T47D (cell line): Measurements from ENCODE around the gene PLEKHG5.

ENCODE experiments used
- DNase-seq, 2 experiments: peaks; one replicate each; pipeline versions ENCODE4 v3.0.0 to v3.0.0-alpha.2; 2011 to 2012; ENCODE audit warnings: low read depth in 1 of 2, low spot score in 1 of 2
- JUND ChIP-seq: IDR thresholded peaks from 2 replicates; pipeline ENCODE4 v1.6.1; 2012; ENCODE audit warnings: low read depth
- in situ Hi-C: cut with HindIII; loops from 2 replicates; pipeline ENCODE4 v1.10.0; 2016; ENCODE audit warnings: low sequenced_read_pairs, low pct_unique_long_range_greater_than_20kb

Gene PLEKHG5

DNA sequence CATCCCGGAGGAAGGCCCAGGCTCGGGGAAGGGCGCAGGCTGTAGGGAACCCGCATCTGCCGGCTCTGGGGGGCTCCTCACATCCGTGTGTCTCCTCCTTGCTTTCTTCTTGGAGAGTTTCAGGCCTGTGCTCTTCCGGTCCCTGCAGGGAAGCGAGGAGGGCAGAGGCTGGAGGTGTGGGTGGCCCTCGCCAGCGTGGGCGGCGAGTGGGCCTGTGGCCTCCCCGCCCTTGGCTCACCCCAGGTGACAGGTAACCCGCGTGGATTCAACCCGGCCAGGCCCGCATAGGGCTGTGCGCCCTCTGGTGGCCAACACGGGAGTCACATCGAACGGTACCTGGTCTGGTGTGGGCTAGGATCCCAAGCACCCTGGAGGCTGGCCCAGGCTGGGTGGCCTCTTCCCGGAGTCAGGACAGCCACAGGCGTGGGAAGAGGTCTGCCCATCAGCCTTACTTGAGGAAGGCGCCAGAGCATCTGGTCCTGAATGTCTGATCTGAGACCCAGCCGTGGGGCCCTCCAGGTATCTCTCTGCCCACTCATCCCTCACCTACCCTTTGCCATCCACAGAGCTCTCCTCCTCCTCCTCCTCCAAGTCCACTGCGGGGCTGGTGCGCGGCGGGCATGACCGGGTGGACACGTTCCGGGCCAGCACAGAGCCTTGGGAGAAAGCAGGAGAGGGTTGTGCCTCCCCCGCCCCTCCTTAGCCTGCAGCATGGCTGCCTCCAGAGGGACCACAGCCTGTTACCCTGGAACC, 15.9 kb downstream of the PLEKHG5 start:
- in situ Hi-C loops = no loop called here
- TF ChIP-seq JUND = no peak
- peak; percentile 65 to 89 for DNase-seq

DNA sequence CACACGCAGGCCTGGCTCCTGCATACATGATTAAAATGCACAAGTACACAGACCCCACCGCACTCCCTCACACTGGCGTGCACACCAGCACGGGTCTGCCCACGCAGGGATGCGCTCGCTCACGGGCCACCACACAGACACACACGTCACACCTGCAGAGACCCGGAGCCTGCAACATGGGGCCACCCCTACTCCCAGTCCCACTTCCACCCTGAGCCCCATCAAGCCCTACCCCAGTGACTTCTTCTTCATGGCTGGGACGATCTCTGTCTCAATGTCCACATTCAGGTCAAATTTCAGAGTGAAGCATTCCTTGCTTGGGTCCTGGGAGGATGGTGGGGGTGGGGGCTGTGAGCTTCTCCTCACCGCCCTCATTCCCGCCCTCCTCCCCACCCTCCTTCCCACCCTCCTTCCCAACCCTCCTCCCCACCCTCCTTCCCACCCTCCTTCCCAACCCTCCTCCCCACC, 16.6 kb downstream of the PLEKHG5 start:
- no peak for TF ChIP-seq JUND
- in situ Hi-C loops = no loop called here
- DNase-seq = no peak

DNA sequence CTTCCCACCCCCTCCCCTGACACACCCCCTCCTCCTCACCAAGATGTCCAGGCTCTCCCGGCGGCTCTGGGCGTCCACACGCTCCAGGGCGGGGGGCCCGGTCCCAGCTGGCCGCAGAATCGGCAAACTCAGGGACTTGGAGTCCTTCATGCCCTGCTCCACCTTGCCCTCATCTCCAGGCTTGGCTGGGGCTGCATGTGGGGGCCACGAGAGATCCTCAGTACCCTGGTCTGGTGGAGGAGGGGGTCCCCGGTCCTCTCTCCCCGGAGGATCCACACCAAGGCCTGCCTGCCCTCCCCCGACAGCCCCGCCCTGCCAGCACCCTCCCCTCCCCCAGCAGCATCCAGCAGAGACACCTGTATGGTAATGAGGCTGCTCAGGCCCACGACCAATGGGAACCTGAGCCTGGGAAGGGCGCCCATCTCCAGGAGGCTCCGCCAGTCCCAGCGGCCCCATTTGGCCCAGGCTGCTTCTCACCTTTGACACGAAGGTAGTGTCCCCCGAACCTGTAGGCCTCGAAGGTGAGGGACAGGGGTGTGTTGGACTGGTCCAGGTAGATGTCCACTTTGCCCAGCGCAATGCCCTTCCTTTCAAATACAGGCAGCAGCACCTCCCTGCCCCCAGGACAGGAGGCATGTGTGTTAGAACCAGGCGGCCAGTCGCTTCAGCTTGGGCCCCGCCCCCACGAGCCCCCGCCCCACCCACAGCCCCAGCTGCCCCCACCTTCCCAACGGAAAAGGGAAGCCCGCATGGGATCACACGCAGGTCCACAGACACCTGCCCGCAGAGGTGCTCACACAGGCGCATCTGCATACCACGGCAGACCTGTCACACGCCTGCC, 17.3 kb downstream of the PLEKHG5 start:
- DNase-seq = no peak
- in situ Hi-C loops = no loop called here
- no peak for TF ChIP-seq JUND

DNA sequence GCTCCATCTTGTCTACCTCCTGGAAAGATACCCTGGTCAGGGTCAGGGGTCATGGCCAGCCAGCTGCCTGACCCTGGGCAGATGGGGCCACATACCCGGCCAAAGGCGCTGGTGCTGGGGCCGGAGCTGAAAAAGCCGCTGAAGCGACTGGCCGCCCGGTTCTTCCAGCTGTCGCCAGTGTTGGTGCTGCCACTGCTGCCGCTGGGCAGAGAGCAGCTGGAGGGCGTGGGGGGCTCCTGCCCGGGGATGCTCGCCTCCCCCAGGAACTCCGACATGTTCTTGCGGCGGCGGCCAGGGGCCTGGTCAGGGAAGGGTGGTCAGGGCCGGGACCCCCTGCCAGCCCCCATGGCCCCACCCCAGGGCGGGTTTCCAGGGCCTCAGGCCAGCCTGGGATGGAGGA, 18.3 kb downstream of the PLEKHG5 start:
- TF ChIP-seq JUND = no peak
- no peak for DNase-seq
- in situ Hi-C loops = no loop called here

DNA sequence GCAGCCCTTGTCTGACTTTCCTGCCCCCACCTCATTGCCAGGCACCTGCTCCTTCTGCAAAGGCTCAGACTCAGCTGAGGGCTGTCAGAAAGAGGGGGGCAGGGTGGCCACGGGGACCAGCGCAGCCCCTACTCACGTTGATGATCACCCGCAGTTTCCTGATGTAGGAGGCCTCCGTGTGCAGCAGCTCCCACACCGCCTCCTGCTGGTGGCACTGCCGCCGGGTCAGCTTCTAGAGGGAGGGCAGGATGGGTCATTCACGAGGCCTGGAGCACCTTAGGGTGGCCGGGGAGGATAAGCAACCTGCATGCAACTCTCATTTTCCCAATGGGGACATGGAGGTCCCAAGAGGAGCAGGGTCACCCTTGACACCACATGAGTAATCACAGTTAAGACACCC, 19.1 kb downstream of the PLEKHG5 start:
- no peak for DNase-seq
- TF ChIP-seq JUND = no peak
- in situ Hi-C loops = no loop called here

DNA sequence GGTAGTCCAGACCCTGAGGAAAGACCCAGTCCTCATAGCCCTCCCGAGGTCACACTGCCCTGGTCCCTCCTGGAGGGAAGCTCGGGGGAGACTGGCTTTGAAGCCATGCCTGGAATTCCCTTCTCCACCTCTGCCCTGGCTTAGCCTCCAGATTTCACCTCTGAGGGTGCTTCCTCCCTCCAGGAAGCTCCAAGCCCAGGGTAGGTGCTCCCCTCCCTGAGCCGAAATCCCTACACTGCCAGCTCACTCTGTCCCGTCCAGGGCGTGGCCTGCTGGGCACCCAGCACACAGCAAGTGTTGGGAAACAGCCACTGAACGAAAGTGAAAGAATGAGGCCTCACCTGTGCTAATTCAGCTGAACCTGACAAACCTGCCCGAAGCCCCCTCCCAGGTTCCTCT, 19.5 kb downstream of the PLEKHG5 start:
- in situ Hi-C loops = no loop called here
- no peak for TF ChIP-seq JUND
- no peak for DNase-seq

DNA sequence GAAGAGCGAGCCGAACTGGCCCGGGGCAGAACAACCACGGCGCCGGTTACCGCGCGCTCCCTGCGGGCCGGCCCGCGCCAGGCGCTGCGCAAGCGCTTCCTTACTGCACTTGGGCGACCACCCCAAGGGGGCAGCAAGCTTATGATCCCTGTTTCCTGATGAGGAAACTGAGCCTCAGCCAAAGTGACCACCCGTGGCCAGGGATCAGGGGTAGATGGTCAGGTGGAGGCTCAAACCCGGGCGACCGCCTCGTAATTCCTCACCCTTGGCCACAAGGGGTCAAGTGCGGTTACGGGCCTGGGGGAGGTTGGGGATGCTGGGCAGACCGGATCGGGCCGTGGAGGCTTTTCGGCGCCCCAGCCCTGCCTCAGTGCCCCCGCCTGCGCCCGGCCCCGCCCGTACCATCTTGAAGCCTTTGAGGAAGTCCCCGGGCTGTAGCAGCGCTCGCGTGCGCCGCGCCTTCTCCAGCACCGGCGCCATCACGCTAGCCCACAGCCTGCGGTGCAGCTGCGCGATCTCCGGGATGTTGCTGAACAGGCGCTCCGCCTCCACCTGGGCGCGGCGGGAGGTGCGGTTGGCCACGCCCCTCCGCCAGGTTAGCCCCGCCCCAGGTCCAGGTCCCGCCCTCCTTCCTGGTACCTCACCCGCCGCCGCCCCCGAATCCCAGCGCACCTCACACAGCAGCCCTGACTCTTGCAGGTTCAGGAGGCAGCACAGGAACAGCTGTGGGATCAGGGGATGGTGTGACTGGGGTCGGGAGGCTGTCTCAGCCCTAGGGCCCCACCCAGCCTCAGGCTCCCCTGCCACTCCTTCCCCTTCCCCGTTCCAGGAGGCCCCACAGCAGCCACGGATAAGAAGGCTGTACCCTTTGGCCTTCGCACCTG, 20.1 kb downstream of the PLEKHG5 start:
- TF ChIP-seq JUND = no peak
- in situ Hi-C loops = no loop called here
- no peak for DNase-seq

DNA sequence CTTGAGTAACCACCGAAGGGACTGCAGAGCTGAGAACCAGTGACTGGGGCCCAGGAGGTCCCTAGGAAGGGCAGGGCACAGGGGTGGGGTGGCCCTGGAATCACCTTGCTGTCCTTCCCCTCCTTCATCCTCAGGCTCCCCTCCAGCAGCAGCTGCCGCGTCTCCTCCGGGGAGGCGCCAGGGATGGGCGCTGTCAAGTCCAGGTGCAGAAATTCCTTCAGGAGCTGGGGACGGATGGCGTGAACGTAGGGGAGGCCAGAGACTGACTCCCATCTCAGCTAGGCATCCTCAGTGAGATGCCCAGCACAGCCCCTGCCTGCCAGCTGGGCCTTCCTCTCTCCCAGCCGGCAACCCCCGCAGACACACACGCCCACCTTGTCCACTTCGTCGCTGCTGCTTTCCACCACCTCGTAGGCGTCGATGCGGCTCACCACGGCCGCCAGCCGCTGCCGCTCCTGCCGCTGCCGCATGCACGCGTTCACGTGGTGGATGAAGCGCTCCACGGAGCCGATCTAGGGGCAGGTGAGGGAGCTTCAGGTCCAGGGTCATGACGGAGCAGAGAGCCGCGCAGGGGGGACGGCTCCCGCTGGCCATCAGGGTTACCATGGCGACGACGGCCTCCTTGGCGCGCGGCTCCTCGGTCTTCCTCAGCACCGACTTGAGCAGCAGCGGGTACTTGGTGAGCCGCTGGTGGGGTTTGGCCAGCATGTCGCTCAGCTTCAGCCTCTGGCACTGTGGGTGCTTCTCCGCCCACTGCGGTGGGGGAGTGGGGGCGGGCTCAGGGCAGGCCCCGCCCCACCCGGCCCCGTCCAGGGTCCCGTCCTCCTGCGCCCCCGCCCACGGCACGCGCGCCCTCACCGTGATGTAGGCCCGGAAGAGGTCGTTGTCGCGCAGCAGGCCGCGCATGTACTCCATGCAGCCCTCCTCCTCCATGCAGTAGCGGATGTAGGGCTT, 21.1 kb downstream of the PLEKHG5 start:
- in situ Hi-C loops = no loop called here
- no peak for DNase-seq
- no peak for TF ChIP-seq JUND

DNA sequence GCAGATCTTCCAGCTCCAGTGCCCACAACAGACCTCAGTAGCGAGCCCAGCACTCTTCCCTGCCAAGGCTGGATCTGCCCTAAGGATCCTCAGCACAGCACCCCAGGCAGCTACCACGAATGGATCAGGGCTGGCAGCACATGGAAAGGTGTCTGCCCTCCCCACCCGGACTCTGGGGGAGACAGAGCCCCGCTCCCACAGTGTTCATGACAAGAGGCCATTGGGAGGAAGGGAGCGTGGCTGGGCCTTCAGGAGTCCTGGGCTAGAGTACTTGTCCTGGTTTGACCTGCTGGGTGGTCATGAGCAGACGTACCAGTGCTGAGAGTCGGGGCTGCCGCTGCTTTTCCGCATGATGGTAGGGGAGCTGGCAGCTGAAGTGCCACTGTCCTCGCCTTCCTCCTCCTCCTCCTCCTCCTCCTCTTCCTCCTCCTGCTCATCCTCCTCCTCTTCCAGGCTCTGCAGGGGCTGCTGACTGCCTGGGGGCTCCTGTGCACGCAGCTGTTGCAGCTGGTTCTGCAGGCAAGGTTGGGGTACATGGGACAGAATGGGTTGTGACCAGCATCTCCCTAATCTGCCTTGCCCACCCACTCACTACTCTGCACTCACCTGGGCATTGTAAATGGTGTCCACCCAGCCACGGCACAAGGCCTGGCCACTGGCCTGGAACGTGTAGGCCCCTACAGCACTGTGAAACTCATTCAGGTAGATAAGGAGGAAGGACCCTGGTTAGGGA, 22.6 kb downstream of the PLEKHG5 start:
- DNase-seq = no peak
- no peak for TF ChIP-seq JUND
- in situ Hi-C loops = no loop called here

DNA sequence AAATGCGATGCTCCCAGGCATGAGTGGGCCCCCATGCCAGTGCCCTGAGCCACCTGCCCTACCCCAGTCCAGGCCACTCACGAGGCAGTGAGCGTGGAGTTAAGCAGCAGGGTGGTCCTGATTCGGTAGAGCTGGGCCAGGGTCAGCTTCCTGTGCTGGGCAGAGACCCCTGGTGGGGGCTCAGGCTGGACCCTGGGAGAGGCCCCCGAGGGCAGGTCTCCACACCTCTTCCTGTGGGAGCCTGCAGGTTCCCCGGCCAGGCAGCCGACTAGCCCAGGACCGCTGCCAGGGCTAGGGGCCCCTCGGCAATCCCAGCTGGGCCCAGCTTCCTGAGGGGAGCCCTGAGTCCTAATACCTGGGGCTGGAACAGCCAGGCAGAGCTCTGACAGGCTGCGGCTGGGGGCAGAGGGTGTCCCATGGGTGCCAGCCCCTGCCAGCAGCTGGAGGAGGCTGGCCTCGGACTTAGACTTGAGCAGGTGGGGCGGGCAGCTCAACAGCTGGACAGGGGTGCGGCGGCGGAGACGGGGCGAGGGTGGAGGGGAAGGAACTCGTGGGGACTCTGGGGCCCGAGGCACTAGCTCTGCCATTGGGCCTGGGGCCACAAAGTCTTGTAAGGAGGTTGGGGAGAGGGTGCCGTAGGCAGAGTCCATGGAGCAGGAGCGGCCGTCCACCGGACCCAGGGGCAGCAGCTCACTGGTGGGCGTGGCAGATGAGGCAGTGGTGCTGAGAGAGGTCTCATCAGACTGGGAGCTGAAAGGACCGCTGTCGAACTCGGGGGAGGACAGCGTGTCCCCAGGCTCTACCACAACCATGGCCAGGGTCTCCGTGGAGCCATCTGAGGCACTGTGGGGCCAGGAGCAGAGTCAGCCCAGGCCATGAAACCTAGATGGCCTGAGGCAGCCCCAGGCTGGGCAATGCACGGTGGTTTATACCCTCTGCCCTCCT, 23.5 kb downstream of the PLEKHG5 start:
- no peak for DNase-seq
- in situ Hi-C loops = no loop called here
- no peak for TF ChIP-seq JUND
